Pericardium fibroblast (primary cell): ENCODE data around the gene GPD1L. TPM values are rescaled to one million over a fixed set of nuclear protein-coding genes. Genes with fewer than 3 reads are reported as not detected.

Source experiments
- total RNA-seq: library from RNA; depleted of rRNA; stranded (reverse); fragments of >200 nt; gene quantifications from 2 replicates; pipeline ENCODE4 v1.2.3, GENCODE V29; 2015

Gene GPD1L
- total RNA-seq: 5.7 and 21.8 TPM in 2 replicates

GRCh38 chr3:32106132-32106928 lies at the start of gene GPD1L:
GPD1L (plus strand) TSS chr3:32106620; CDS start chr3:32106712, 92 bp downstream.

Other genes with a start within 250 kb of the GPD1L start
- 18.3 and 19.4 TPM in 2 replicates for gene OSBPL10, start 125.4 kb upstream of the GPD1L start, total RNA-seq
- 0.26 and 0.35 TPM in 2 replicates for gene ZNF860, start 124.9 kb upstream of the GPD1L start, total RNA-seq
- gene CMTM8, start 132.1 kb downstream of the GPD1L start, total RNA-seq: 1.9 and 3.7 TPM in 2 replicates